Endothelial cell of umbilical vein (primary cell): Measurements from ENCODE around the gene SDK2.

Source experiments
- CTCF ChIP-seq, 2 donors: IDR thresholded peaks; 1 replicate in 1 of 2; 2 replicates in 1 of 2; pipeline ENCODE4 v1.5.1; 2011; ENCODE audit warnings: low read length in 2 of 2, mild to moderate bottlenecking in 2 of 2, moderate library complexity in 2 of 2, control low read depth in 1 of 2, inconsistent platforms in 1 of 2, low read depth in 1 of 2; ENCODE audit not compliant: insufficient read depth in 1 of 2; ENCODE audit errors: extremely low read depth in 1 of 2
- EZH2 ChIP-seq: IDR thresholded peaks from 2 replicates; pipeline ENCODE4 v1.6.1; 2012; ENCODE audit warnings: borderline replicate concordance, low read depth, mild to moderate bottlenecking, moderate library complexity, low read length, inconsistent platforms; ENCODE audit not compliant: severe bottlenecking
- MAX ChIP-seq: IDR thresholded peaks from 2 replicates; pipeline ENCODE4 v1.6.1; 2011; ENCODE audit not compliant: insufficient read depth, insufficient read length
- POLR2A ChIP-seq: IDR thresholded peaks from 2 replicates; pipeline ENCODE4 v1.6.1; 2012; ENCODE audit warnings: low read depth, mild to moderate bottlenecking, control low read depth, low read length

GRCh38 chr17:73643001-73643851 is 1.0 kb downstream of the SDK2 start:
- TF ChIP-seq CTCF (IDR thresholded peaks at IDR 0.05; ENCODE audit: extremely low read depth in 1 of 2, insufficient read depth in 1 of 2, low read depth in 1 of 2, low read length in 2 of 2) (no peak), POLR2A (no peak), EZH2 (no peak), MAX (no peak)
